ENCODE measurements around the gene ZCWPW1. TPM values are rescaled to one million over a fixed set of nuclear protein-coding genes. Genes with fewer than 3 reads are reported as not detected.
A peak's percentile ranks its signal among the peaks of the same experiment; 100 is the strongest.

The ZCWPW1 gene
- total and polyA plus RNA-seq, 2 of the 8 experiments (the other 6 are each of a cell fraction or from before 2014, with no cell fraction given), result 0.51 to 1.4 TPM

GRCh38 chr7:100435401-100436304, 7.2 kb upstream of the ZCWPW1 start (continued):
- TF ChIP-seq POLR2A (IDR thresholded peaks at IDR 0.05; ENCODE audit: control extremely low read depth in 1 of 2, low read depth in 2 of 2, low read length in 2 of 2) (peak in 1 of 2 experiments; percentile 63; a peak in 1 of 3 replicates), SRF (IDR thresholded peaks at IDR 0.05; ENCODE audit: low read depth, low read length) (no peak)
